GM19463 (cell line): ENCODE measurements around the gene ZBTB17.
"Not testable (repeated sequence)": the region's sequence is repeated elsewhere in the genome, so short reads cannot be mapped to it uniquely, and the experiment has no call there.

Experiments used
- ATAC-seq: cut with Tn5 transposase; IDR thresholded peaks from one replicate; pipeline ENCODE4 v1.9.1; 2021; ENCODE audit warnings: mild to moderate bottlenecking, moderate library complexity; ENCODE audit not compliant: unreplicated experiment

Gene ZBTB17

GRCh38 chr1:15911927-15912326, 64.0 kb downstream of the ZBTB17 start:
- no peak for ATAC-seq

- ATAC-seq: no peak
Observed at GRCh38 chr1:15911141-15911540, 64.8 kb downstream of the ZBTB17 start.

- no peak for ATAC-seq
Observed at GRCh38 chr1:15908597-15908996, 67.3 kb downstream of the ZBTB17 start.

GRCh38 chr1:15902882-15903281, 73.0 kb downstream of the ZBTB17 start:
- no peak for ATAC-seq

GRCh38 chr1:15900662-15901279, 75.1 kb downstream of the ZBTB17 start:
- ATAC-seq: no peak

- no peak for ATAC-seq
Observed at GRCh38 chr1:15899266-15899665, 76.6 kb downstream of the ZBTB17 start.

GRCh38 chr1:15896841-15897610, 78.9 kb downstream of the ZBTB17 start:
- not testable (repeated sequence) for ATAC-seq

- ATAC-seq: no peak
Observed at GRCh38 chr1:15895233-15895632, 80.7 kb downstream of the ZBTB17 start.

- ATAC-seq: not testable (repeated sequence)
Observed at GRCh38 chr1:15892857-15893599, 82.9 kb downstream of the ZBTB17 start.
